Posterior cingulate gyrus (tissue), 11 donors: ENCODE data around the gene BICC1.

Experiments used
- DNase-seq, 10 donors: peaks; one replicate each; pipeline versions ENCODE4 v3.0.0 to v3.0.0-alpha.2; 2020 to 2021; ENCODE audit warnings: mixed read lengths in 3 of 10
- intact Hi-C: fragments of 100-400 bp; cut with DNase I; formaldehyde crosslinking; loops from one replicate; pipeline ENCODE4 v1.15.1; 2023

The BICC1 gene

GRCh38 chr10:58556516-58557165 is 44.0 kb downstream of the BICC1 start:
- intact Hi-C loops = no loop called here
- DNase-seq = no peak

GRCh38 chr10:58557714-58558113 is 45.0 kb downstream of the BICC1 start:
- DNase-seq = no peak
- intact Hi-C loops = no loop called here

GRCh38 chr10:58560068-58560467 is 47.4 kb downstream of the BICC1 start:
- intact Hi-C loops = no loop called here
- DNase-seq = no peak

GRCh38 chr10:58565271-58565670 is 52.6 kb downstream of the BICC1 start:
- intact Hi-C loops = no loop called here
- no peak for DNase-seq

GRCh38 chr10:58567652-58568051 is 55.0 kb downstream of the BICC1 start:
- intact Hi-C loops = no loop called here
- no peak for DNase-seq

GRCh38 chr10:58568428-58568935 is 55.8 kb downstream of the BICC1 start:
- intact Hi-C loops = no loop called here

GRCh38 chr10:58570307-58570723 is 57.6 kb downstream of the BICC1 start:
- intact Hi-C loops = no loop called here
- no peak for DNase-seq

More at GRCh38 chr10:58568428-58568935, 55.8 kb downstream of the BICC1 start:
- DNase-seq = no peak

- intact Hi-C loops = no loop called here
- DNase-seq = no peak
Measured at GRCh38 chr10:58570979-58571378, 58.3 kb downstream of the BICC1 start.

- DNase-seq = no peak
- intact Hi-C loops = no loop called here
Measured at GRCh38 chr10:58573144-58573543, 60.5 kb downstream of the BICC1 start.

- intact Hi-C loops = no loop called here
- no peak for DNase-seq
Measured at GRCh38 chr10:58574058-58574457, 61.4 kb downstream of the BICC1 start.

GRCh38 chr10:58575491-58575890 is 62.8 kb downstream of the BICC1 start:
- intact Hi-C loops = no loop called here
- DNase-seq = no peak

GRCh38 chr10:58576751-58577436 is 64.2 kb downstream of the BICC1 start:
- intact Hi-C loops = no loop called here
- no peak for DNase-seq

- intact Hi-C loops = no loop called here
- DNase-seq = no peak
Measured at GRCh38 chr10:58577437-58577777, 64.7 kb downstream of the BICC1 start.

- intact Hi-C loops = no loop called here
- DNase-seq = no peak
Measured at GRCh38 chr10:58578366-58578765, 65.7 kb downstream of the BICC1 start.

GRCh38 chr10:58579011-58579655 is 66.5 kb downstream of the BICC1 start:
- peak in 1 of 10 donors; percentile 42 for DNase-seq
- intact Hi-C loops = no loop called here

GRCh38 chr10:58582045-58582444 is 69.4 kb downstream of the BICC1 start:
- intact Hi-C loops = no loop called here
- no peak for DNase-seq

GRCh38 chr10:58585435-58585834 is 72.8 kb downstream of the BICC1 start:
- DNase-seq = no peak
- intact Hi-C loops = no loop called here

GRCh38 chr10:58586282-58587245 is 73.9 kb downstream of the BICC1 start:
- DNase-seq = no peak
- intact Hi-C loops = no loop called here

- intact Hi-C loops = no loop called here
Measured at GRCh38 chr10:58587676-58588075, 75.0 kb downstream of the BICC1 start.

GRCh38 chr10:58588673-58589265 is 76.1 kb downstream of the BICC1 start:
- intact Hi-C loops = no loop called here
- peak in 2 of 10 donors; percentile 16 to 19 for DNase-seq

More at GRCh38 chr10:58587676-58588075, 75.0 kb downstream of the BICC1 start:
- no peak for DNase-seq
